NCI-H2081 treated with DMSO at 0.1 percent for 48 hours (cell line): ENCODE measurements around the gene DLGAP3.
"Not testable (repeated sequence)": the region's sequence is repeated elsewhere in the genome, so short reads cannot be mapped to it uniquely, and the experiment has no call there.

ENCODE experiments used
- DNase-seq: peaks from one replicate; lab custom pipeline; 2025; lab: John Stamatoyannopoulos, UW

The DLGAP3 gene

DNA sequence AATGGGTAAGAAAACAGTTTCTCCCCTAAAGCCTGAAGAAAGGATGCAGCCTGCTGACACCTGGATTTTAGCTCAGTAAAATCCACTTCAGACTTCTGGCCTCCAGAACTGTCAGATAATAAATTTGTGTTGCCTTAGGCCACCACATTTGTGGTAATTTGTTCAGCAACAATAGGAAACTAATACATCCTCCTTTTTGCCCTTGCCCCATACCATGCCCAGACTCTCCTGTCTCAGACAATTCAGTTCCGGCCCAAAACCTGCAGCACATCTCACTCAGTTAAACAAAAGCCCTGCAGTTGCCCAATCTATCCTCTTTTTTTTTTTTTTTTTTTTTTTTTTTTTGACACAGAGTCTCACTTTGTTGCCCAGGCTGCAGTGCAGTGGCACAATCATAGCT, 95.7 kb downstream of the DLGAP3 start:
- no peak for DNase-seq

DNA sequence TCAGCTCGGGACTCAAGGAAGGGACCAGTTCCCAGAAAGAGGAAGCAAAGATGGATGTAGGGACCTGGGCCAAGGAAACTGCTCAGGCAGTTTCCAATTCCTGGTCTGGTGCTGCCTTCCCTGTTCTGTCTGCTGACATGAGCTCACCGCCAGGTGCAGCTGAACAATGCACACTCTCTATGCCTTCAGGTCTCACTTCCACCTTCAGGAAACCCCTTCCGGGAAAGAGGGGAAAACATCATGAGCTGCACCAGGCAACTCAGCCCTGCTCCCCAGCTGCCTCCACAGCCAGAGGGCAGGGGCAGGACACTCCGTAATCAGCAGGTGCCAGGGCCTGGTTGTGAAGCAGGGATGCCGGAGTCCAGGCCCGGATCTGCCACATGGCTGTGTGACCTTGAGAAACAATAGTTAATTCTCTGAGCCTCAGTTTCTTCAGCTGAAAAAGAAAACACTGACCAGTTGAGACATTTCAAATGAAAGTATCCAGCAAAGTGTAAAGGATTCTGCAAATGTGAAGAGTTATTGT, 97.7 kb downstream of the DLGAP3 start:
- no peak for DNase-seq

DNA sequence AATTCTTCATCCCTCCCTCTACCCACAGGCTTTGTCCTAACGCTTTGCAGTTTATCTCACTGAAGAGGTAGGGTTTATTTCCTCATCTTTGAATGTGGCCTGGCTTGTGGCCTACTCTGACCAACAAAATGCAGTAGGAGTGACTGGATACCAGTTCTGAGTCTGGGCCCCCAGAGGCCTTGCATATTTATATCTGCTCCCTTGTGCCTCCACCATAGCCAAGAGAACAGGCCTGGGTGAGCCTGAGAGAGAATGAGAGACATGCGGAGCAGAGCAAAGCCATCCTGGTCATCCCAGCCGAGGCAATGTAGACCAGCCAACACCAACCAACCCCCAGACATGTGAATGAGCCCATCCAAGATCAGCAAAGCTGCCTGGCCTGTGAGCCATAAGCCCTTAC, 100.2 kb downstream of the DLGAP3 start:
- DNase-seq: no peak

- no peak for DNase-seq
Measured at GRCh38 chr1:34828611-34829010, 100.8 kb downstream of the DLGAP3 start.

GRCh38 chr1:34827341-34827941, 102.0 kb downstream of the DLGAP3 start:
- no peak for DNase-seq

DNA sequence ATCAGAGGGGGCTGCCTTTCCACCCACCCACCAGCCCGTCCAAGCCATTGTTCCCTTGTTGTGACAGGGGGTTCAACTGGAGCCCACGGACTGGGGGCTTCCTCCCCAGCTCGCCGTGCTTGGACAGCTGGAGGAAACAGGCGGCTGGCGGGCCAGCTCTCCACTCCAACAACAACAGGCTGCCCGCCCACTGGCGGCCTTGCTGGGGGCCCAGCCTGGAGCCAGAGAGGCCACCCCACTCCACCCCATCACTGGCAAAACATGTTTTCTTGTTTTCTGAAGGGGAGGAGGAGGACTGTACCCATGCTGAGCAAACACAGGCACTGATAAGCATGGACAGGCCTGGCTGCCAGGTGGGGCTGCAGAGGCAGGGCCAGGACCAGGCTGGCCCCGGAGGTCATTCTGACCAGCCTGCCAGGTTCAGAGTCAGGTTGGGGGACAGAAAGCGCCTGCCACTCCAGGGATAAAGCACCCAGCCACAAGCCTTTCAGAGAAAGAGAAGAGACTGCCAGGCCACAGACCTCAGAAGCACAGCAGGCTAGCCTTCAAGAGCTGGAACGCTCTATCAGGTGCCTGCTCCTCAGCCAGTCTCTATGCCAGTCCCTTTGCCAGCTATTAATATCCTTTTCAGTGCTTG, 103.9 kb downstream of the DLGAP3 start:
- no peak for DNase-seq

DNA sequence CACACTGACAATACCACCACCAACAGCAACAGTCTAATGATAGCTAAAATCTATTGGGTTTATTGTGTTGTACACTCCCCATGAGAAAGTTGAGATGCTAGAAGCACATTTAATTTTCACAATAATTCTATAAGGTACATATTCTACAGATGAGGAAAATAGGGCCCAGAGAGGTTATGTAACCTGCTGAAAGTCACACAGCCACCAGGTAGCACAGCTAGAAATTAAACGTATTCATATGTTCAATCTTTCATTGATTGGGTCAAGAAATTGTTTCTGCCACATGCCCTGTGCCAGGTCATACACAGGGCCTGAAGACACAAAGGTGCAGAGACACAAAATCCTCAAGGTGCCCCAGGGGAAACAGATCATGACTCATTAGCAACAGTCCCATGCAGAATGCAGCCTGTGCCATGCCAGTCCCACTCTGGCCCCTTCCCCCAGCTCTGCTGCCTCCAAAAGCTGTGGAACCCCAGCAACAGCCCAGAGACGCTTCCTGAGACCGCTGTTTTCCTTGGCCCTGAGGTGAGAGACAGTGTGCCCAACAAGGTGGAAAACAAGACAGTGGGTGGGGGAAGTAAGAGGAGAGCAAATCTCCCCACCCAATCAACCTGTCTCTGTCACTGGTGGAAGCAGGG, 104.5 kb downstream of the DLGAP3 start:
- DNase-seq: no peak

- DNase-seq: no peak
Measured at GRCh38 chr1:34822202-34822601, 107.2 kb downstream of the DLGAP3 start.

DNA sequence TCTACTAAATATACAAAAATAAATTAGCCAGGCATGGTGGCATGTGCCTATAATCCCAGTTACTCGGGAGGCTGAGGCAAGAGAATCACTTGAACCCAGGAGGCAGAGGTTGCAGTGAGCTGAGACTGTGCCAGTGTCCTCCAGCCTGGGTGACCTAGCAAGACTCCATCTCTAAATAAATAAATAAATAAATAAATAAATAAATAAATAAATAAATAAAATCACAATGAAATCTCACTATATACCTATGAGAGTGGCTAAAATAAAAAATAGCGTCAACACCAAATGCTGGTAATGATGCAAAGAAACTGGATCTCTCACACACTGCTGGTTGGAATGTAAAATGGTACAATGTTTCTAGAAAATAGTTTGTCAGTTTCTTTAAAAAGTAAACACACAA, 110.6 kb downstream of the DLGAP3 start:
- not testable (repeated sequence) for DNase-seq

GRCh38 chr1:34816778-34817177, 112.7 kb downstream of the DLGAP3 start:
- DNase-seq: no peak

DNA sequence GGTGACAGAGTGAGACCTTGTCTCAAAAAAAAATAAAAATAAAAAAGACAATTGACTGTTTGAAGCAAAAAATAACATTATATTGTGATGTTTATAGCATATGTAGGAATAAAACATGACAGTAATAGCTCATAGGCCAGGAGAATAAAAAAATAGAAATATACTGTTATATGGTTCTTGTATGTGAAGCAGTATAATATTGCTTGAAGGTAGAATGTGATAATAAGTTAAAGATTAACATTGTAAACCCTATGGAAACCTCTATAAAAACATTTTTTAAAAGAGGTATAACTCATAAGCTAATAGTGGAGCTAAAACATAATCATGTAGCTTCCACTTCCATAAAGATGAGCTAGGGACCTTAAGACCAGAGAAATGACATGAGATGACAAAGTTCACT, 113.1 kb downstream of the DLGAP3 start:
- DNase-seq: no peak
